HG02970 (cell line): ENCODE data around the gene CTSE.

ENCODE experiments used
- ATAC-seq: cut with Tn5 transposase; IDR thresholded peaks from one replicate; pipeline ENCODE4 v1.9.1; 2021; ENCODE audit warnings: mild to moderate bottlenecking, moderate library complexity, moderate number of reproducible peaks; ENCODE audit not compliant: unreplicated experiment, low FRiP score

CTSE gene

DNA sequence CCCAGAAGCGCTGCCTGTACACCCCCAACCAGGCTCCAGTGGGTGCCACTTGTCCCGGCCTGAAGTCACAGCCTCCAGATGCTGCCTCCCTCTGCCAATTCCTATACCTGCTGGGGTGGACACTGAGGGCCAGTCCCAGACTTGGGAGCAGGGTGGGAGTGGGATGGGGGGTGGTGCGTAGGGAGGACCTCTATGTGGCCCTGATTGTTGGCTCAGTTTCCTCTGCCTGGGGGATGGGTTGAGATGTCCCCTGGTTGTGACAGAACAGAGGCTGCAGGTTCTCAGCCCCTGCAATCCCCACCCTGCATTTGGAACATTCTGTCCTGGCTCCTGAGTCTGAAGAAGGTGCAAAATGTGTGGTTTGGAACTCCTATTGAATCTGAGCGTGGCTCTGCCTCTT is 47.7 kb downstream of the CTSE start:
- ATAC-seq = no peak

DNA sequence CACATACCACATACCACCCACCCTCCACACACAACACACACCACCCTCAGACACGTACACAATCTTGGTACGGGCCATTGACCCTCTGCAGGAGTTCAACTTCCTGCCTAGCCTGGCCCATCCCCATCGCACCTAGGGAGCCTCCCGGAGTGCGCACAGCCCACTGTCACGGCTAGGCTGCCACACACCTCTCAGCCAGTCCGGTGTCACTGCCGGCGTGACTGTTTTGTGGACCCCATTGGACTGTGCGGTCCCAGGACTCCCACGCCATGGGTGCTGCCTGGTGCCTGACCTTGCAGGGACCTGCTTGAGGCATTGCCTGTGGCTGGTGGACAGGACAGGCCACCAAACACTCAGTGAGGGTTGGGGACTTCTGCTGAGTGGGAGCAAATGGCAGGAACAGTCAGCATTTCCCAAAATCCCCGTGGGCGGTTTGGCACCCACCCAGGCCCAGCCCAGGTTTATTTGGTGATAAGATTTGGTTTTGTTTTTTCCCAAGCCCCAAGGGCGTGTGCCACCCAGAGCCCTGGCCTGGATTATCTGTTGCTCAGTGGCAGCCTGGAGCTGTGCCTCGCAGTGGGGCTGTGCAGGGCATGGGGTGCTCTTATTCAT is 48.2 kb downstream of the CTSE start:
- ATAC-seq = no peak

GRCh38 chr1:205974712-205975111 is 49.0 kb downstream of the CTSE start:
- no peak for ATAC-seq

DNA sequence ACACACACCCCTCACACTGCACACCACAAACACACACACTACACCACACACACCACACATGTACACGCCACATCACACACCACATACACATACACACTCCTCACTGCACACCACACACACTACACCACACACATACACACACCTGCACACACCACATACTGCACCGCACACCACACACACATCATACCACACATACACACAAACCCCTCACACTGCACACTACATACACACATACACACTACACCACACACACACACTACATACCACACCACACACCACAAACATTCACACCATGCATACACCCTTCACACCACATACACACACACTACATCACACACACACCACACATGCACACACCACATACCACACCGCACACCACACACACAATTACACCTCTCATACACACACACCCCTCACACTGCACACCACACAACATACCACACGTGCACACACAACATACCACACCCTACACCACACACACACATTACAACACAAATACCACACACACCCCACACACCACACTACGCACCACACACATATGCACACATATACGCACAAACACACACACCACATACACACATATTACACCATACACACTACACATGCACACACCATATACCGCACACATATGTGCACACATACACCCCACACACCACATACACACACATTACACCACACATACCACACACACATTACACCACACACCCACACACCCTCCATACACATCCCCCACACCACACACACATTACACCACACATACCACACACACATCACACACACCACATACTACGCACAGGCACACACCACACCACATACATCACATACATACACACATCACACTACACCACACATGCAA is 50.1 kb downstream of the CTSE start:
- no peak for ATAC-seq

DNA sequence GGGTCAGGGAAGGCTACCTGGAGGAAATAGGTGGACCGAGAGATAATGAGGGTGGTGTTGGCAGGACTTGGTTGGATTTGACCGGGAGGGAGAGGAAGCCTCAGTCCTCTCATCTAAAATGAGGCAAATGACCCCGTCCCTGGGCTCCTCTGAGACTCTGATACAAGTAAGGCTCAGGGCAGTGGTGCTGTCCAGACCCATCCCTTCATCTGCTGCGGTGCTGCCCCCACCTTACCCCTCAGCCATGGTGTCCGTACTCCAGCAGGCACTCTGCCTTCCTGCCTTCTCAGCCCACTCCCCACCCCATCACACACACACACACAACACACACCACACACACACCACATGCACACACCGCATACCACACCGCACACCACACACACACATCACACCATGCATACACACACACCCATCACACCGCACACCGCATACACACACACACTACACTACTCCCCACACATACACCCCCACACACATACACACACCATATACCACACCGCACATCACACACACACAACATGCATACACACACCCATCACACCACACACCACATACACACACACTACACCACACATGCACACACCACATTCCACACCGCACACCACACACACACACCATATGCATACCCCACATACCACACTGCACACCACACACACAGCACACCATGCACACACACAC is 51.1 kb downstream of the CTSE start:
- ATAC-seq = no peak

DNA sequence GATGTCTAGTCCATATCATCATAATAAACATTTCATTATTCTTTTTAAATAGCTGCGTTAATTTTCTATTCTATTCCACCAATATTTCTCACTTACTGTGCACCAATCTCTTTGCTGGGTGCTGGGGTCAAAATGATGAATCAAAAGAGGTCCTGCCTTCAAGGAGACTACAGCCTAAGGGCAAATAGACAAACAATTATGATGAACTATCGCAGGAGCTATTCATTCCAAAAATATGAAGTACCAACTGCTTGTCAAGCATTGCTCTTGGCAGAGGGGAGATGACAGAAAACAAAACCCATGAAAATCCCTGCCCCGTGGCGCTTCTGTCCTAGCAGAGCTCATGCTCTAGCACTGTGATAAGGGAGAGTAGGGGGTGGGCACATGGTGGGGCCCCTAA is 51.6 kb downstream of the CTSE start:
- ATAC-seq = no peak

- ATAC-seq = no peak
Observed at GRCh38 chr1:205971082-205971481, 52.6 kb downstream of the CTSE start.

- no peak for ATAC-seq
Observed at GRCh38 chr1:205970486-205970885, 53.2 kb downstream of the CTSE start.

DNA sequence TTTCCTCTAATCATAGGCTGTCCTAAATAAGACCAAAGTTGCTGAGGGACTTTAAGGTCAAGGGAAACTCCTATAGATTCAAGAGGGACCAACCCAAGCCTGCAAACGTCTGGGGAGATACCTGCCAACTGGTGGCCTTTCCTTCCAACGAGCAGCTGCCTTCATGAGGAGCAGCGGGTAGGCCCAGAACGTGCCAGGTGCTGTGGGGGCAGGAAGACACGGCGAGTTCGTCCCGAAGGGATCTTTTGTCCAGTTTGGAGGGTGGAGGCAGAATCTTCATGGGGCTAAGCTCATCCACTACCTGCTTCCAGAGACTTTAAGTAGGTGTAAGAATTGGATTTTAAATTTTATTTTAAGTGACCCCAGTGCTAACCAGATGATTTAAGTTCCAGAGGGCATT is 54.5 kb downstream of the CTSE start:
- ATAC-seq = no peak

- ATAC-seq = no peak
Observed at GRCh38 chr1:205967554-205968335, 56.0 kb downstream of the CTSE start.

DNA sequence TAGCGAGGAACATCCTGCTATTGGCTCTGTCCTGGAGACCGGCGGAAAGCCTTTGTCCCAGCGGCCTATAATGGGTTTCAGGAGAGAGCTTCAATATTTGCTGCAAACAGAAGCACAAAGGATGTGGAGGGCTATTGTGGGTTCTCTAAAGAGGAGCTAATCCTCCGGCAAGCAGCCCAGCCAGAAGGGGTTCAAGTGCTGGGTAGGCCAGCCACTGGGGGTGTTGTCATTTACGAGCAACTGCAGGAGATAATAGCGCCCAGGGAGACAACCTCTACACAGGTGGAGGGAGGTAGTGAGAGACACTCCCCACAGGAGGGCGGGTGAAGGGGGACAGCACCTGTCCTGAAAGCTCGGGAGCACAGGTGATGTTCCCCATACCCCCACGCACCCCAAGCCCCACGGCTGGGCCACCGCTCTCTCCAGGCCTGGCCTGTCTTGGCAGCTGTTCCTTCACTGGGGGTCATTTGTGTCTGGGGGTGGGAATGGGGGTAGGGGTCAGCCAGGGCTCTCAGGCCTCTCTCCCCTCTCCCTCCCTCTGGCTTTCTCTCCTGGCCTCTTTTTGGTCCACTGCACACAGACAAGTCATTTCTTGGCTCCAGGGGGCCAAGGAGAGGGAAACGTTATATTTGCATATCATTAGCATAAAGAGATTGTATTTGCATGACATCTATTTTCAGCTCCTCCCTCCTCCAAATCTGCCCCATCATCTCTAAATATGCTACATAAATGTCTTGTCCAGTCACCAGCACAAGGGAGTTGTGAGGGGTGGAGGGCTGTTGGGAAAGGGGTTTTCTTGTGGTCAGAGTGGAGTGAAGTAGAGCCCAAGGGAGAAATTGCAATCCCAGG is 58.4 kb downstream of the CTSE start:
- no peak for ATAC-seq

DNA sequence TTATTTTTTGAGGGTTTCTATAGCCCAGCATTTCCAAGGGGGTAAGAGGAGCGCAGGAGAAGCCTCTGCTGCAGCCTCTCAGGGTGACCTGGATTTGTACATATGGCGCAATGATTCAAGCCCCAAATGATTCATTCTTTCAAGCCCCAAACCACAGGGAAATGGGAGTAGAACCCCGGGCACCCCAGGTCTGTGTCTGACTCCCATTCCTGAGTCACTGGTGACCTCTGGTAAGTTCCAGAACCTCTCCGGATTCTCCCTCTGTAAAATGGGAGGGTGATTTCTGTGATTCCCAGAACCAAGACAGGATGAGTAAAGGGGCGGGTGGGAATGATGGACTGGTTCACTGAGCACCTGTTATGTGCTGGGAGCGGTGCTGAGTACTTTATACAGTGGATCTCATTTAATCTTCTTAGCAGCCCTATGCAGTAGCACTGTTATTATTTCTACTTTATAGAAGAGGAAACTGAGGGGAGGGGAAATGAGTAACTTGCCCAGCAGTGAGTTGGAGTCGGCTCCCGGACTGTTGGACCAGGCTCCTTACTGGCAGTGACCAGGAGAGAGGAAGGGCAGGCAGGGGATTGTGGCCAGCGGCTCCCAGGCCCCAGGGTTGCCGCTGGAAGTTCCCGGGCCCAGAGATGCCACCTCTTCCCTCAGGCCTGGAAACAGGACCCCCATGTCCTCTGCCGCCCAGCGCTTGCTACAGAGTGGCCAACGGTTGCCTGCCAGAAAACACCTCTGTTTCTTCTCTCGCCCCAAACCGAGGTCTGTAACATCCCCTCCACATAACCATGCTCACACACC is 60.1 kb downstream of the CTSE start:
- no peak for ATAC-seq

- ATAC-seq = no peak
Observed at GRCh38 chr1:205962821-205963221, 60.9 kb downstream of the CTSE start.

- ATAC-seq = no peak
Observed at GRCh38 chr1:205961991-205962820, 61.5 kb downstream of the CTSE start.

DNA sequence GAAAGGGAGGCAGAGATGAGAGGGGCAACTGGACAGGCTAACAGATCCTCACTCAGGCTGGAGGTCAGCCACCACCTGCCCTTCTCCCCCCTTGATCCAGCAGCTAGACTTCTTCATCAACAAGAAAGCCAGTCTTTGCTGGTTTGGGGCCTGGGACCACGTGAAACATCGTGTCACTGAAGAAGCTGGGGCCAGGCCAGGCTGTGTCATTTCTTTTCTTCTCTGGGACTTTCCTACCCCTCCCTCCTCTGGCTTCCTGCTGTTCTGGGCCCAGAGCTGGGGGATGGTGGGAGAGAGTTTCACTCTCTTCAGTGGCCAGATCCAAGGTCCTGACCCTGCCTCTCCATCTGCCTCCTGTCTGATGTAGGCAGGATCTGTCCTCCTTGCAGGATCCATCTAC is 62.3 kb downstream of the CTSE start:
- ATAC-seq = no peak

DNA sequence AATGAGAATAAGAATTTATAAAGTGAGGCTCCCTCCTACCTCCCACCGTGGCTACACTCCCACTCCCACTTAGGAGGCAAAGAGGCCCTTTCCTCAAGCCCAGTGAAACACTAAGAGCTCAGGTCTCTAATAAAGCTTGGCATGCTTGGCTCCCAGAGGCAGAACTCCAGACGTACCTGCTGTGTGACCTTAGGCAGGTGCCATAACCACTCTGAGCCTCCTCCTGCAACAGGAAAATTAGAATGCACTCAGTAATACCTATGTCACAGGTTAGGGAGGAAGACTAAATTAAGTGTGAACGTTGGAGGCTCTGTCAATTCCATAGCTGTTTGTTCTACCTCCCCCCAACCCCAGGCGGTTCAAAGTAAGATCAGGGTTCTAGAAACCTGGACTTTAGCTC is 63.9 kb downstream of the CTSE start:
- ATAC-seq = no peak
